ENCODE data around the gene SLC6A18. TPM values are rescaled to one million over a fixed set of nuclear protein-coding genes. Genes with fewer than 3 reads are reported as not detected.

Gene SLC6A18
- total and polyA plus RNA-seq, 2 of the 13 experiments (the other 11 are each of a cell fraction or from before 2014, with no cell fraction given), result not detected

GRCh38 chr5:1199649-1200494 is 25.3 kb upstream of the SLC6A18 start (continued):
- no peak for TF ChIP-seq FOXA1 (IDR thresholded peaks at IDR 0.05)
- TF ChIP-seq FOXA1 (CRISPR knock-in tag; IDR thresholded peaks at IDR 0.05), result no peak
- no peak for TF ChIP-seq MXD4 (CRISPR knock-in tag; IDR thresholded peaks at IDR 0.05)
- no peak for TF ChIP-seq XBP1 (CRISPR knock-in tag; IDR thresholded peaks at IDR 0.05)
- no peak for TF ChIP-seq ZNF12 (CRISPR knock-in tag; IDR thresholded peaks at IDR 0.05)
- no peak for TF ChIP-seq SETDB1 (CRISPR knock-in tag; IDR thresholded peaks at IDR 0.05; ENCODE audit: borderline replicate concordance)
- no peak for TF ChIP-seq ZNF318 (CRISPR knock-in tag; IDR thresholded peaks at IDR 0.05)
- no peak for TF ChIP-seq ZNF317 (CRISPR knock-in tag; IDR thresholded peaks at IDR 0.05)
- TF ChIP-seq ZNF367 (CRISPR knock-in tag; IDR thresholded peaks at IDR 0.05; ENCODE audit: borderline replicate concordance), result no peak
- TF ChIP-seq ZNF660 (CRISPR knock-in tag; IDR thresholded peaks at IDR 0.05; ENCODE audit: borderline replicate concordance, low read depth), result no peak
- TF ChIP-seq RBAK (CRISPR knock-in tag; IDR thresholded peaks at IDR 0.05), result no peak
- no peak for TF ChIP-seq ZNF850 (CRISPR knock-in tag; conservative IDR thresholded peaks at IDR 0.05)
- TF ChIP-seq HMGXB4 (CRISPR knock-in tag; IDR thresholded peaks at IDR 0.05; ENCODE audit: borderline replicate concordance in 1 of 2, low read depth in 1 of 2), result no peak
- TF ChIP-seq ZNF781 (CRISPR knock-in tag; IDR thresholded peaks at IDR 0.05; ENCODE audit: borderline replicate concordance, not compliant biosample characterization), result no peak
- no peak for TF ChIP-seq ZNF619 (CRISPR knock-in tag; IDR thresholded peaks at IDR 0.05)
- no peak for TF ChIP-seq FOSL1 (CRISPR knock-in tag; IDR thresholded peaks at IDR 0.05; ENCODE audit: borderline replicate concordance)
- no peak for TF ChIP-seq ZNF569 (CRISPR knock-in tag; IDR thresholded peaks at IDR 0.05; ENCODE audit: borderline replicate concordance)
- TF ChIP-seq E2F5 (CRISPR knock-in tag; conservative IDR thresholded peaks at IDR 0.05), result no peak

Measured in HepG2 (cell line).